Endothelial cell of umbilical vein (primary cell): ENCODE results near the gene PIF1. TPM values are rescaled to one million over a fixed set of nuclear protein-coding genes. Genes with fewer than 3 reads are reported as not detected.

Experiments used
- BruUV-seq: library from RNA; stranded (reverse); fragments of 400-500 nt; replicated peaks from 2 replicates; lab custom pipeline; 2021; lab: Mats Ljungman, UMichigan
- CTCF ChIA-PET: fragments of 300-600, 350-600 bp; sonication (Branson Sonifier 250); formaldehyde crosslinking; loops from one replicate; lab custom pipeline; 2021; ENCODE audit warnings: antibody characterized with exemption, inconsistent platforms; lab: Charles Lee
- POLR2A ChIA-PET: fragments of 300-600, 350-600 bp; sonication (Branson Sonifier 250); formaldehyde crosslinking; loops from one replicate; lab custom pipeline; 2021; ENCODE audit warnings: antibody characterized with exemption, inconsistent platforms; lab: Charles Lee
- DNase-seq: peaks from one replicate; pipeline ENCODE4 v3.0.0-alpha.2; 2011; ENCODE audit warnings: low read depth, low spot score
- FAIRE-seq: peaks from 2 replicates; lab custom pipeline; 2011; peaks lifted over from hg19 to GRCh38; lab: Jason Lieb, UNC
- H2AFZ ChIP-seq: 2 replicates; pipeline ENCODE4 v1.6.0; 2012; ENCODE audit warnings: low read depth, low read length, control low read depth, inconsistent platforms
- H3K27ac ChIP-seq: 2 replicates; pipeline ENCODE4 v1.5.1; 2011; ENCODE audit warnings: low read depth, mild to moderate bottlenecking, control low read depth, low read length, moderate library complexity; ENCODE audit not compliant: insufficient read depth
- H3K27me3 ChIP-seq, 2 experiments: 2 replicates each; pipeline versions ENCODE4 v1.6.0 to v1.6.1; 2011; ENCODE audit warnings: low read length in 2 of 2, mixed read lengths in 1 of 2; ENCODE audit not compliant: control insufficient read depth in 2 of 2, insufficient read depth in 2 of 2
- H3K36me3 ChIP-seq, 2 experiments: 2 replicates in 1 of 2; 3 replicates in 1 of 2; pipeline ENCODE4 v1.5.1; 2011; ENCODE audit warnings: low read length in 2 of 2, mild to moderate bottlenecking in 1 of 2, moderate library complexity in 1 of 2; ENCODE audit not compliant: control insufficient read depth in 2 of 2, insufficient read depth in 2 of 2; ENCODE audit errors: extremely low read depth in 1 of 2
- H3K4me1 ChIP-seq: 3 replicates; pipeline ENCODE4 v1.5.1; 2011; ENCODE audit warnings: mild to moderate bottlenecking, low read length; ENCODE audit not compliant: control insufficient read depth, insufficient read depth; ENCODE audit errors: extremely low read depth
- H3K4me2 ChIP-seq: 2 replicates; pipeline ENCODE4 v1.6.1; 2011; ENCODE audit warnings: low read length, control low read depth, mixed read lengths; ENCODE audit not compliant: insufficient read depth
- H3K4me3 ChIP-seq, 3 experiments: fragments of 200-600 bp in 1 of 3; sonication (generic), shearing (Covaris generic) in 1 of 3; replicated peaks in 1 of 3; 2 replicates each; pipeline ENCODE4 v1.5.1; 2011 to 2016; ENCODE audit warnings: control low read depth in 3 of 3, low read length in 3 of 3, mild to moderate bottlenecking in 2 of 3, inconsistent platforms in 1 of 3, low read depth in 1 of 3, moderate library complexity in 1 of 3; ENCODE audit not compliant: insufficient read depth in 1 of 3
- H3K79me2 ChIP-seq: 2 replicates; pipeline ENCODE4 v1.6.0; 2012; ENCODE audit warnings: low read length, inconsistent platforms; ENCODE audit not compliant: control insufficient read depth, insufficient read depth
- H3K9ac ChIP-seq: replicated peaks from 2 replicates; pipeline ENCODE3; 2011; ENCODE audit warnings: low read length, control low read depth; ENCODE audit not compliant: insufficient read depth; ENCODE audit errors: extremely low read depth
- H3K9me1 ChIP-seq: replicated peaks from 3 replicates; pipeline ENCODE4 v1.6.0; 2011; ENCODE audit warnings: mild to moderate bottlenecking, low read length; ENCODE audit not compliant: control insufficient read depth, insufficient read depth; ENCODE audit errors: extremely low read depth
- H3K9me3 ChIP-seq: replicated peaks from 2 replicates; pipeline ENCODE4 v1.5.1; 2012; ENCODE audit warnings: low read length, inconsistent platforms; ENCODE audit not compliant: control insufficient read depth, insufficient read depth
- H4K20me1 ChIP-seq: replicated peaks from 2 replicates; pipeline ENCODE3; 2011; ENCODE audit warnings: mild to moderate bottlenecking, low read length; ENCODE audit not compliant: control insufficient read depth, insufficient read depth; ENCODE audit errors: extremely low read depth
- EZH2 ChIP-seq: IDR thresholded peaks from 2 replicates; pipeline ENCODE4 v1.6.1; 2012; ENCODE audit warnings: borderline replicate concordance, low read depth, mild to moderate bottlenecking, moderate library complexity, low read length, inconsistent platforms; ENCODE audit not compliant: severe bottlenecking
- FOS ChIP-seq: IDR thresholded peaks from 2 replicates; pipeline ENCODE4 v1.6.1; 2011; ENCODE audit warnings: mild to moderate bottlenecking, low read length, moderate library complexity, borderline replicate concordance; ENCODE audit not compliant: insufficient read depth
- GATA2 ChIP-seq: IDR thresholded peaks from 2 replicates; pipeline ENCODE4 v1.7.0; 2011; ENCODE audit warnings: low read depth, mild to moderate bottlenecking, moderate library complexity, mixed read lengths, low read length; ENCODE audit not compliant: insufficient read length, insufficient read depth
- JUN ChIP-seq: IDR thresholded peaks from 2 replicates; pipeline ENCODE4 v1.6.1; 2011; ENCODE audit warnings: borderline replicate concordance, low read depth; ENCODE audit not compliant: insufficient read length, insufficient read depth
- MYC ChIP-seq: IDR thresholded peaks from one replicate; pipeline ENCODE4 v1.6.1; 2011; ENCODE audit warnings: mild to moderate bottlenecking, low read depth, low read length
- POLR2A ChIP-seq: IDR thresholded peaks from 2 replicates; pipeline ENCODE4 v1.6.1; 2012; ENCODE audit warnings: low read depth, mild to moderate bottlenecking, control low read depth, low read length
- POLR2AphosphoS5 ChIP-seq: IDR thresholded peaks from 2 replicates; pipeline ENCODE4 v1.6.1; 2012; ENCODE audit warnings: low read depth, mild to moderate bottlenecking, control low read depth, low read length, moderate library complexity; ENCODE audit not compliant: insufficient read depth
- dilution Hi-C: fragments of 300-500 bp; cut with MboI; formaldehyde crosslinking; loops from one replicate; pipeline ENCODE4 v1.15.0; 2019; ENCODE audit warnings: low sequenced_read_pairs; ENCODE audit not compliant: extremely low pct_ligation_motif_present
- intact Hi-C: fragments of 100-400 bp; cut with micrococcal nuclease; formaldehyde crosslinking; loops from one replicate; pipeline ENCODE4 v1.10.0; 2022
- polyA plus RNA-seq, 4 experiments: library from polyadenylated mRNA; depleted of rRNA in 3 of 4; stranded (reverse) in 3 of 4; unstranded in 1 of 4; fragments of >200 nt; gene quantifications; 2 replicates each; pipeline versions ENCODE4 v1.2.1 to v1.2.3, GENCODE V29; 2011 to 2012; ENCODE audit warnings: missing spikeins in 1 of 4
- total RNA-seq: library from RNA; stranded (reverse); gene quantifications from 2 replicates; pipeline ENCODE4 v1.2.3, GENCODE V29; 2021
- TF ChIP-seq, protein P1 (sequence below), 2 donors: IDR thresholded peaks; 1 replicate in 1 of 2; 2 replicates in 1 of 2; pipeline ENCODE4 v1.5.1; 2011; ENCODE audit warnings: low read length in 2 of 2, mild to moderate bottlenecking in 2 of 2, moderate library complexity in 2 of 2, control low read depth in 1 of 2, inconsistent platforms in 1 of 2, low read depth in 1 of 2; ENCODE audit not compliant: insufficient read depth in 1 of 2; ENCODE audit errors: extremely low read depth in 1 of 2
- TF ChIP-seq, protein P2 (sequence below): IDR thresholded peaks from 2 replicates; pipeline ENCODE4 v1.6.1; 2011; ENCODE audit not compliant: insufficient read depth, insufficient read length

The PIF1 gene
- total and polyA plus RNA-seq, 2 donors (not counting 3 experiments of a cell fraction or from before 2014, with no cell fraction given): 18.6 to 52.7 TPM

DNA sequence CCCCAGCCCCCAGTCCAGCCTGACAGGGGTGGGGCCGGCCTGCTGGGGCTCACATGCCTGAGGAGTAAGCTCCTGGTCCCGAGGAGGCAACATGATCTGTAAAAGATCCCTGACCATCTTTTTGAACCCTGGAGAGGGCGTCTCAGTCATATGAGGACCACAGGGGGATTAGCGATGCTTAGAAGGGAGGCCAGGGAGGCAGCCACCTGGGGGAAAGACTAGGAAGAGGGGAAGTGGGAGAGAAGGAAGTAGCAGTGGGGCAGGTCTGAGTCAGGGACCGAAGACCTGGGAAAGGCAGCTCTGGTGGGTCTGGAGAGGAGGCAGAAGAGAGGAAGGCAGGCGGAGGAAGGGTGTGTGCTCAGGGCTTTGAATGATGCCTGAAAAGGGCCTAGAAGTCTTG is 18.9 kb downstream of the PIF1 start:
- no peak overlapping the region for H3K4me3 ChIP-seq
- H3K4me1 ChIP-seq: no peaks in the 10 kb centered on the region
- H3K9me1 ChIP-seq: no peaks in the 10 kb centered on the region
- BruUV-seq: no TSS peak
- no peak for FAIRE-seq
- POLR2A ChIA-PET: no interaction called here
- TF ChIP-seq POLR2A (no peak), POLR2AphosphoS5 (no peak), FOS (no peak), JUN (no peak), EZH2 (no peak), GATA2 (no peak), MYC (no peak)
- TF ChIP-seq, protein P1, sequence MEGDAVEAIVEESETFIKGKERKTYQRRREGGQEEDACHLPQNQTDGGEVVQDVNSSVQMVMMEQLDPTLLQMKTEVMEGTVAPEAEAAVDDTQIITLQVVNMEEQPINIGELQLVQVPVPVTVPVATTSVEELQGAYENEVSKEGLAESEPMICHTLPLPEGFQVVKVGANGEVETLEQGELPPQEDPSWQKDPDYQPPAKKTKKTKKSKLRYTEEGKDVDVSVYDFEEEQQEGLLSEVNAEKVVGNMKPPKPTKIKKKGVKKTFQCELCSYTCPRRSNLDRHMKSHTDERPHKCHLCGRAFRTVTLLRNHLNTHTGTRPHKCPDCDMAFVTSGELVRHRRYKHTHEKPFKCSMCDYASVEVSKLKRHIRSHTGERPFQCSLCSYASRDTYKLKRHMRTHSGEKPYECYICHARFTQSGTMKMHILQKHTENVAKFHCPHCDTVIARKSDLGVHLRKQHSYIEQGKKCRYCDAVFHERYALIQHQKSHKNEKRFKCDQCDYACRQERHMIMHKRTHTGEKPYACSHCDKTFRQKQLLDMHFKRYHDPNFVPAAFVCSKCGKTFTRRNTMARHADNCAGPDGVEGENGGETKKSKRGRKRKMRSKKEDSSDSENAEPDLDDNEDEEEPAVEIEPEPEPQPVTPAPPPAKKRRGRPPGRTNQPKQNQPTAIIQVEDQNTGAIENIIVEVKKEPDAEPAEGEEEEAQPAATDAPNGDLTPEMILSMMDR (IDR thresholded peaks at IDR 0.05; ENCODE audit: extremely low read depth in 1 of 2, insufficient read depth in 1 of 2, low read depth in 1 of 2, low read length in 2 of 2): no peak
- TF ChIP-seq, protein P2, sequence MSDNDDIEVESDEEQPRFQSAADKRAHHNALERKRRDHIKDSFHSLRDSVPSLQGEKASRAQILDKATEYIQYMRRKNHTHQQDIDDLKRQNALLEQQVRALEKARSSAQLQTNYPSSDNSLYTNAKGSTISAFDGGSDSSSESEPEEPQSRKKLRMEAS: no peak
- H3K27ac ChIP-seq: no peak overlapping the region
- H3K9ac ChIP-seq: no peak overlapping the region
- no peaks in the 10 kb centered on the region for H4K20me1 ChIP-seq
- no peak overlapping the region for H3K4me2 ChIP-seq
- dilution Hi-C loops: no loop called here
- no peaks in the 10 kb centered on the region for H3K9me3 ChIP-seq
- no peaks in the 10 kb centered on the region for H3K79me2 ChIP-seq
- no peaks in the 10 kb centered on the region for H3K36me3 ChIP-seq
- no peak for DNase-seq
- intact Hi-C loops: no loop called here
- H2AFZ ChIP-seq: no peak overlapping the region
- peaks cover 0 to 8% of the 10 kb centered on the region in 2 experiments for H3K27me3 ChIP-seq
- CTCF ChIA-PET: interaction anchor here (1.0 to 1.6 kb wide), 3 partner anchors 75 to 98 kb away, joined by 5 to 7 read pairs (median 5); no protein-coding TSS in a partner anchor
